Activated CD4-positive, alpha-beta T cell treated with anti-CD3 and anti-CD28 coated beads, Interleukin-2, amount 50 U/mL, for 48 hours (primary cell): ENCODE data around the gene CADM2.

Source experiments
- DNase-seq, 2 experiments: peaks; one replicate each; pipeline ENCODE4 v3.0.0-alpha.2; 2020

The CADM2 gene

GRCh38 chr3:86046436-86047136, 1087.8 kb downstream of the CADM2 start:
- DNase-seq: no peak

GRCh38 chr3:86047161-86047560, 1088.4 kb downstream of the CADM2 start:
- DNase-seq: no peak

GRCh38 chr3:86051058-86051457, 1092.3 kb downstream of the CADM2 start:
- no peak for DNase-seq

GRCh38 chr3:86056032-86056431, 1097.2 kb downstream of the CADM2 start:
- DNase-seq: no peak

- DNase-seq: no peak
Observed at GRCh38 chr3:86056962-86057361, 1098.2 kb downstream of the CADM2 start.

- no peak for DNase-seq
Observed at GRCh38 chr3:86073799-86074198, 1115.0 kb downstream of the CADM2 start.

- DNase-seq: no peak
Observed at GRCh38 chr3:86087160-86087871, 1128.5 kb downstream of the CADM2 start.

- DNase-seq: no peak
Observed at GRCh38 chr3:86104154-86104553, 1145.4 kb downstream of the CADM2 start.

GRCh38 chr3:86109434-86109833, 1150.6 kb downstream of the CADM2 start:
- no peak for DNase-seq
